SIG-M5 treated with dmso at 0.1 percent for 504 hours (cell line): ENCODE data around the gene RIMBP3B.
"Not testable (repeated sequence)": the region's sequence is repeated elsewhere in the genome, so short reads cannot be mapped to it uniquely, and the experiment has no call there.

Experiments
- DNase-seq: peaks from one replicate; lab custom pipeline; 2025; ENCODE audit not compliant: unreplicated experiment; lab: John Stamatoyannopoulos, UW

RIMBP3B gene

GRCh38 chr22:21417853-21418252 lies 34.3 kb downstream of the RIMBP3B start:
- DNase-seq: not testable (repeated sequence)

- not testable (repeated sequence) for DNase-seq
These were observed 35.6 kb downstream of the RIMBP3B start for GRCh38 chr22:21418974-21419638.

- DNase-seq: not testable (repeated sequence)
These were observed 36.7 kb downstream of the RIMBP3B start for GRCh38 chr22:21420180-21420763.

GRCh38 chr22:21424084-21424709 lies 40.6 kb downstream of the RIMBP3B start:
- not testable (repeated sequence) for DNase-seq

GRCh38 chr22:21434378-21435233 lies 51.1 kb downstream of the RIMBP3B start:
- DNase-seq: not testable (repeated sequence)

GRCh38 chr22:21435998-21436810 lies 52.7 kb downstream of the RIMBP3B start:
- not testable (repeated sequence) for DNase-seq

GRCh38 chr22:21438013-21438412 lies 54.5 kb downstream of the RIMBP3B start:
- DNase-seq: not testable (repeated sequence)
